B cell (primary cell): ENCODE results near the gene GASK1A.

Experiments
- EZH2 ChIP-seq: IDR thresholded peaks from 2 replicates; pipeline ENCODE4 v1.6.1; 2012; ENCODE audit warnings: borderline replicate concordance, low read depth, mild to moderate bottlenecking, moderate library complexity, low read length; ENCODE audit not compliant: insufficient read depth, poor library complexity, severe bottlenecking
- TF ChIP-seq, protein P1 (sequence below): fragments of 200-600 bp; IDR thresholded peaks from one replicate; pipeline ENCODE4 v1.8.0; 2022; ENCODE audit warnings: antibody characterized with exemption, mild to moderate bottlenecking

GRCh38 chr3:43080726-43081568, 101.8 kb downstream of the GASK1A start:
- TF ChIP-seq, protein P1, sequence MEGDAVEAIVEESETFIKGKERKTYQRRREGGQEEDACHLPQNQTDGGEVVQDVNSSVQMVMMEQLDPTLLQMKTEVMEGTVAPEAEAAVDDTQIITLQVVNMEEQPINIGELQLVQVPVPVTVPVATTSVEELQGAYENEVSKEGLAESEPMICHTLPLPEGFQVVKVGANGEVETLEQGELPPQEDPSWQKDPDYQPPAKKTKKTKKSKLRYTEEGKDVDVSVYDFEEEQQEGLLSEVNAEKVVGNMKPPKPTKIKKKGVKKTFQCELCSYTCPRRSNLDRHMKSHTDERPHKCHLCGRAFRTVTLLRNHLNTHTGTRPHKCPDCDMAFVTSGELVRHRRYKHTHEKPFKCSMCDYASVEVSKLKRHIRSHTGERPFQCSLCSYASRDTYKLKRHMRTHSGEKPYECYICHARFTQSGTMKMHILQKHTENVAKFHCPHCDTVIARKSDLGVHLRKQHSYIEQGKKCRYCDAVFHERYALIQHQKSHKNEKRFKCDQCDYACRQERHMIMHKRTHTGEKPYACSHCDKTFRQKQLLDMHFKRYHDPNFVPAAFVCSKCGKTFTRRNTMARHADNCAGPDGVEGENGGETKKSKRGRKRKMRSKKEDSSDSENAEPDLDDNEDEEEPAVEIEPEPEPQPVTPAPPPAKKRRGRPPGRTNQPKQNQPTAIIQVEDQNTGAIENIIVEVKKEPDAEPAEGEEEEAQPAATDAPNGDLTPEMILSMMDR: no peak
- TF ChIP-seq EZH2: no peak
